HEK293T (cell line): ENCODE results near the gene BMERB1.

Experiments used
- ARNT ChIP-seq: fragments of 450-650 bp; IDR thresholded peaks from 2 replicates; pipeline ENCODE4 v1.6.1; 2017; ENCODE audit warnings: mild to moderate bottlenecking
- BHLHE40 ChIP-seq: fragments of 450-650 bp; IDR thresholded peaks from 2 replicates; pipeline ENCODE4 v1.6.1; 2016; ENCODE audit warnings: mild to moderate bottlenecking, moderate library complexity, borderline replicate concordance
- ELF4 ChIP-seq: fragments of 450-650 bp; IDR thresholded peaks from 2 replicates; pipeline ENCODE4 v1.6.1; 2017; ENCODE audit warnings: antibody characterized with exemption
- FOXA1 ChIP-seq: fragments of 450-650 bp; IDR thresholded peaks from 2 replicates; pipeline ENCODE4 v1.6.1; 2016; ENCODE audit warnings: mild to moderate bottlenecking
- L3MBTL2 ChIP-seq: fragments of 450-650 bp; conservative IDR thresholded peaks from 2 replicates; pipeline ENCODE4 v1.6.1; 2016; ENCODE audit warnings: mild to moderate bottlenecking
- LEF1 ChIP-seq: fragments of 450-650 bp; IDR thresholded peaks from 2 replicates; pipeline ENCODE4 v1.6.1; 2017; ENCODE audit warnings: mild to moderate bottlenecking, borderline replicate concordance
- SP1 ChIP-seq: fragments of 450-650 bp; IDR thresholded peaks from 2 replicates; pipeline ENCODE4 v1.6.1; 2017
- SUZ12 ChIP-seq: fragments of 450-650 bp; IDR thresholded peaks from 2 replicates; pipeline ENCODE4 v1.6.1; 2016; ENCODE audit warnings: mild to moderate bottlenecking
- ZNF384 ChIP-seq: fragments of 450-650 bp; IDR thresholded peaks from 2 replicates; pipeline ENCODE4 v1.6.1; 2016

DNA sequence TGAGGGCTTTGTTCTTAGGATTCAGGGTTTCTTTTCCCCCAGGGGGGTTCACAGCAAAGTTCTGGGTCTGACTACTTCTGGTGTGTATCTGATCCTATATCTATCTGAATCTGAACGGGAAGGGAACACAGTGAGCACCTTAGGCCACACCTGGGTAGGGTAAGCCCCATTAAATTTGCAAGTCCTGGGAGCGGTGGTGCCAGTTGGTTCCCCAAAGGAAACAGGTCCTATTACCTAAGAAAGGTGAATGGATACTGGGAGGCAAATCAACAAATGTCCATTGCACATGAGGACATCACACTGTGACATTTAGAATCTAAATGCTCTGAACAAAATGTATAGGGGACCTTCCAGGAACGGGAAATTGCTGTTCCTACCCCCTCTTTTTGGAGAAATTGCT, 54.6 kb downstream of the BMERB1 start:
- TF ChIP-seq SP1 = no peak
- TF ChIP-seq ZNF384 = no peak
- TF ChIP-seq FOXA1 = no peak
- TF ChIP-seq SUZ12 = no peak
- TF ChIP-seq ARNT = no peak
- no peak for TF ChIP-seq BHLHE40
- TF ChIP-seq ELF4 = no peak
- no peak for TF ChIP-seq LEF1
- no peak for TF ChIP-seq L3MBTL2
